AG09309 (cell line): Measurements from ENCODE around the gene MTCL1.

Experiments used
- DNase-seq: peaks from one replicate; pipeline ENCODE4 v3.0.0-alpha.2; 2010; ENCODE audit warnings: low read depth
- H3K4me3 ChIP-seq: 2 replicates; pipeline ENCODE4 v1.5.1; 2011; ENCODE audit warnings: mild to moderate bottlenecking, low read depth, low read length, moderate library complexity; ENCODE audit not compliant: control insufficient read depth
- TF ChIP-seq, protein P1 (sequence below): IDR thresholded peaks from 2 replicates; pipeline ENCODE4 v1.5.1; 2011; ENCODE audit warnings: mild to moderate bottlenecking, low read depth, low read length, inconsistent platforms; ENCODE audit not compliant: insufficient read depth, control insufficient read depth; ENCODE audit errors: missing control alignments

The MTCL1 gene

DNA sequence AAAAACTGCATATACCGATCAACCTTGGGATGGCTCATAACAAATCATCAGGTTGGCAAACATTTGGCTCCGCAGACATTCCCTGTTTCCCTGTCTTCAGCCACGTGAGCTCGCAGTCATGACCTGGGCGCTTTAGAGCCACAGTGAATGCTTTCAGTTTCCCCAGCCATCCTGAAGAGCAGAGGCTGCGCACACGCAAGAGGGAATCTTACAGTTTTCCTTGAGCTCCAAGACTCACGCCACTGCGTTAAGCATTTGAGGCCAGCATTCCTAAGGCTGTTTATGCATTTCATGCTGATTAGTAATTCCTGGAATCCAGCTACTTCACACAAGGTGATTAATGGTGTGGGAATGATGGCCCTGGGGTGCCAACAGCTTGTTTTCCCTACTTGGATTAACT lies 95.1 kb downstream of the MTCL1 start:
- TF ChIP-seq, protein P1, sequence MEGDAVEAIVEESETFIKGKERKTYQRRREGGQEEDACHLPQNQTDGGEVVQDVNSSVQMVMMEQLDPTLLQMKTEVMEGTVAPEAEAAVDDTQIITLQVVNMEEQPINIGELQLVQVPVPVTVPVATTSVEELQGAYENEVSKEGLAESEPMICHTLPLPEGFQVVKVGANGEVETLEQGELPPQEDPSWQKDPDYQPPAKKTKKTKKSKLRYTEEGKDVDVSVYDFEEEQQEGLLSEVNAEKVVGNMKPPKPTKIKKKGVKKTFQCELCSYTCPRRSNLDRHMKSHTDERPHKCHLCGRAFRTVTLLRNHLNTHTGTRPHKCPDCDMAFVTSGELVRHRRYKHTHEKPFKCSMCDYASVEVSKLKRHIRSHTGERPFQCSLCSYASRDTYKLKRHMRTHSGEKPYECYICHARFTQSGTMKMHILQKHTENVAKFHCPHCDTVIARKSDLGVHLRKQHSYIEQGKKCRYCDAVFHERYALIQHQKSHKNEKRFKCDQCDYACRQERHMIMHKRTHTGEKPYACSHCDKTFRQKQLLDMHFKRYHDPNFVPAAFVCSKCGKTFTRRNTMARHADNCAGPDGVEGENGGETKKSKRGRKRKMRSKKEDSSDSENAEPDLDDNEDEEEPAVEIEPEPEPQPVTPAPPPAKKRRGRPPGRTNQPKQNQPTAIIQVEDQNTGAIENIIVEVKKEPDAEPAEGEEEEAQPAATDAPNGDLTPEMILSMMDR, result no peak
- peak; percentile 99 for DNase-seq
- no peak overlapping the region for H3K4me3 ChIP-seq

DNA sequence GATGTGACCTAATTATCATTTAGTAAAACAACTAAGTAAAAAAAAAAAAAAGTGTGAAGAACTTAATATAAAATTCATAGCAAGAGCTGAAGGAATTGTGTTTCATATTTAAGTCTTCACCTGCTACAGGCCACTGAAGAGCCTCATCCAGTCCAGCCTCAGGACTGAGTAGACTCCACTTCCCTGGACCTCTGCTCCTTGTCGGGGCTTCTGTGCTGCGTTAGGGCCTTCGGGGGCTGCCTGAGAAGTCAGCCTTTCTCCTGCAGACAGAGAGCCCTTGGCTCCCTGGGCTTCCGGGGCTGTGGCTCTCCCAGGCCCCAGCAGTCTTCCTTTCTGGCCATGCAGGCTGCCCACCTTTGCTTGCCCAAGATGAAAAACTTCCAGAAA lies 95.5 kb downstream of the MTCL1 start:
- TF ChIP-seq, protein P1, result no peak
- no peak for DNase-seq

DNA sequence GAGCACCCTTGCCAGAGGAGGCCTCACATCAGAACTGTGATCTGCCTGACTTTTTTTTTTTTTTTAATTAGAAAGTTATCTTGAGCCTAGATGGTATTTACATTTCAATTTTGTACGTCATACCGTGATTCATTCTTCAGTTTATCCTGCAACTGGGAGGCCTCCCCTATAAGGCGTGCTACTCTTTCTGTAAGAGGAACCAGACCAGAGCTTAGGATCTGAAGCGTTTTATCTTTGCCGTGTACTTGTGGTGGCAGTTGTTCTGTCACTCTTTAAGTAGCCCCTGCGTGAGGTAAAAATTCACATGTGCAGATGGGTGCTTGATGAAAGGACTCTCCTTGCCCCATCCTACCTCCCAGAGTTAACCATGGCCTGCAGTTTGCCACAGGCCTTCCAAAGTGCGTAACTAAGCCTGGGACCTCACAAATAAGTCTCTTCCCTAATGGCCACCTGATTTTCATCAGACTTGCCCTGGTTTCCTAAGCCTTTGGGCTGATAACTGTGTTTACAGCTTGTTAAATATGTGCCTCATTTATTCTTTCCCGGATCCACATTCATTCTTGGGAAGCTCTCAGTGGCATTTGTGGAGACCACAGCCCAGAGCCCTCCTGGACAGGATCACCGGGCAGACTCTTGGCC lies 96.0 kb downstream of the MTCL1 start:
- H3K4me3 ChIP-seq, result no peak overlapping the region
- DNase-seq, result peak; percentile 75
- TF ChIP-seq, protein P1, result no peak

More for the DNA sequence above, 95.5 kb downstream of the MTCL1 start:
- no peak overlapping the region for H3K4me3 ChIP-seq

DNA sequence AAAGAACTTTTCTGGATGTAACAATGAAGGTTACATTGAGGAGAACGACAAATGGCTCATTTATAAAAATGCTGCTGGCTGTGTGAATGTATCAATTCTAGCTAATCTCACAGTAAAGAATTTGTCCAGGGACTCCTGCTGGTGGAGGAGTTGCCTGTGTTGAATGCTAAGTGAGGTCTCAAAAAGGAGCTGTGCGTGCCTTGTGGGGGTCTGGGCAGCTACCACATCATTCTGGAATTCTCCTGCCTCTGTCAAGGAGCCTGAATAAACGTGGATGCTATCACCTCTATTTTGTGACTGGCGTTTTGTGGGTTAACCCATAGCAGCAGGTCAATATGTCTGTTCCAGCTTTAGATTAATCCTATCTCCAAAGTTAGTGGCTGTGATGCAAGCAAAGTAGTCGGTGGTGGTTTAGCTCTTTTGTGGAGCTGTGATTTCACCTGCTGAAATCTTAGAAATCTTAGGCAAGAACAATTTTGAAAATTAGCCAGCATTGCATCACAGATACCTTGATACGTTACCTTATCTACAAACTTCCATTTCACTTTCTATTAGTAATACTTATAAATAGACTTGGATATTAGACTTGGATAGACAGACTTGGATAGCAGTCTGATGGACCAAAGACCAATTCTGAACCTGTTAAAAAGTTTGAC lies 96.8 kb downstream of the MTCL1 start:
- TF ChIP-seq, protein P1, result no peak
- no peak for DNase-seq
- no peak overlapping the region for H3K4me3 ChIP-seq

DNA sequence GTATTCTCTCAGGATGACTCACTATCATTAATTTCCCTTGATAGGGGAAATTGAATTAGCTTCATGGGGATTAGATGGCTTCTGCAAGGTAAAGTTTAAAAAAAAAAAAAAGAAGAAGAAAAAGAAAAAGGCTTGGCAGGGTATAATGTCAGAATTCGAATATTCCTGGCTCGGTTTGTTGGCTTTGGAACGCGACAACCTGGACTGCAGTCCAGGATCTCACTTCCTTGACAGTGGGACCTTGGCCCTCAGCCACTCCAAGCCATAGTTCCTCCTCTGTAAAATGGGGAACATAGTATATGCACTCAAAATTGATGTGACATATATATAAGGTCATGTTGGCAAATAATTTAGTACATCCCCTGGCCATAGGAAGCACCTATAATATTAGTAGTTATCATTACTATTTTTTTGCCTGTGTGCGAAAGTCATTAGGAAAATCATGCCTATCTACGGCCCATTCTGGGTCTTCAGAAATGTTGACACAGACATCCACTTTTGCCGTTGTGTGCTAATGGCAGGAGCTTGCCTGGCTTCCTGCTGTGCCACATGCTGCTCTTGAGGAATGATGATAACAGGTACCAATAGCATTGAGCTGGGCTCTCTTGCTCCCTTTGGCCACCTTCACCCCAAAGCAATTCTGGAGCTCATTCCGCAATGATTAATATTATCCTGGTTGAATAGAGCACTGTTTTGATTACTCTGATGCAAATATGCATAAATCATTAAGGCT lies 97.9 kb downstream of the MTCL1 start:
- TF ChIP-seq, protein P1, result no peak

DNA sequence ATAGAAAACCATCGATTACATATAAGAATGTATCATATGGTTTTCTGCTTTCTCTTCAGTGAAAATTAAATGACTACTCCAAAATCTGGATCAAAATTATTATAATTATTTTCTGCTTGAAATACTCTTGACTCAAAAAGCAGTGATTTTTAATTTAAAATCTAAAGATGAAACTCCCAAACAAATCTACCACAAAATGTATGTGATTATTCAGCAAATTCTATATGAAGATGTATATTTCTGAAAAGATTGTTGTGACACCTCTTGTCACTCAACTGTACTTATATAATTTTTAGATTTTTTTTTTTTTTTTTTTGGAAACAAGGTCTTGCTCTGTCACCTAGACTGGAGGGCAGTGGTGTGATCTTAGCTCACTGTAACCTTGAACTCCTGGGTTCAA lies 98.6 kb downstream of the MTCL1 start:
- TF ChIP-seq, protein P1, result no peak
- no peak overlapping the region for H3K4me3 ChIP-seq

More for the DNA sequence above, 97.9 kb downstream of the MTCL1 start:
- no peak for DNase-seq
- H3K4me3 ChIP-seq, result no peak overlapping the region

More for the DNA sequence above, 98.6 kb downstream of the MTCL1 start:
- no peak for DNase-seq
